Suprapubic skin (tissue), 4 donors: ENCODE results near the gene NCAN.

Experiments used
- CTCF ChIP-seq, 2 donors: fragments of 200-600 bp in 1 of 2; fragments of 450-650 bp in 1 of 2; sonication (generic) in 1 of 2; IDR thresholded peaks; one replicate each; pipeline ENCODE4 v1.5.1; 2016 to 2019; ENCODE audit warnings: antibody characterized with exemption in 2 of 2, mild to moderate bottlenecking in 1 of 2, moderate library complexity in 1 of 2
- EP300 ChIP-seq: sonication (generic); formaldehyde crosslinking; IDR thresholded peaks from one replicate; pipeline ENCODE4 v1.6.1; 2017; ENCODE audit warnings: antibody characterized with exemption
- POLR2A ChIP-seq, 2 donors: fragments of 450-650 bp; IDR thresholded peaks; one replicate each; pipeline ENCODE4 v1.6.1; 2017; ENCODE audit warnings: antibody characterized with exemption in 2 of 2, mild to moderate bottlenecking in 2 of 2, moderate library complexity in 2 of 2
- POLR2AphosphoS5 ChIP-seq, 3 donors: sonication (generic); formaldehyde crosslinking; IDR thresholded peaks; one replicate each; pipeline ENCODE4 v1.6.1; 2017; ENCODE audit warnings: antibody characterized with exemption in 3 of 3

- no peak for TF ChIP-seq CTCF (IDR thresholded peaks at IDR 0.05)
- TF ChIP-seq POLR2AphosphoS5 (IDR thresholded peaks at IDR 0.05) = no peak
- no peak for TF ChIP-seq POLR2A (IDR thresholded peaks at IDR 0.05)
- TF ChIP-seq EP300 = no peak
Observed at GRCh38 chr19:19223636-19224035, 11.9 kb downstream of the NCAN start.
